Measurements from ENCODE around the gene LMNB1.

- TF ChIP-seq EP300 (IDR thresholded peaks at IDR 0.05; ENCODE audit: borderline replicate concordance) (no peak), YY1 (IDR thresholded peaks at IDR 0.05; ENCODE audit: low read depth) (no peak), CEBPB (IDR thresholded peaks at IDR 0.05) (no peak), MAX (IDR thresholded peaks at IDR 0.05) (no peak), RAD21 (IDR thresholded peaks at IDR 0.05; ENCODE audit: low read depth) (no peak), FOXM1 (IDR thresholded peaks at IDR 0.05; ENCODE audit: borderline replicate concordance, low read depth) (no peak), REST (IDR thresholded peaks at IDR 0.05; ENCODE audit: low read depth) (no peak), TEAD4 (IDR thresholded peaks at IDR 0.05) (no peak), USF1 (IDR thresholded peaks at IDR 0.05) (no peak), NFIC (IDR thresholded peaks at IDR 0.05) (no peak), CREB1 (IDR thresholded peaks at IDR 0.05; ENCODE audit: low read depth) (no peak), TAF1 (IDR thresholded peaks at IDR 0.05; ENCODE audit: low read depth) (no peak)
These were observed 101.7 kb downstream of the LMNB1 start for GRCh38 chr5:126878634-126879033.
